Heart left ventricle (tissue), 13 donors: Measurements from ENCODE around the gene ATRNL1.

Experiments
- CTCF ChIP-seq, 12 donors: fragments of 200-600 bp; sonication (generic) in 4 of 12; IDR thresholded peaks; one replicate each; pipeline versions ENCODE4 v1.5.0 to v1.8.0; 2018 to 2022; ENCODE audit warnings: antibody characterized with exemption in 12 of 12, mild to moderate bottlenecking in 5 of 12
- POLR2A ChIP-seq, 2 donors: fragments of 450-650 bp; IDR thresholded peaks; one replicate each; pipeline ENCODE4 v1.6.1; 2017; ENCODE audit warnings: antibody characterized with exemption in 2 of 2, mild to moderate bottlenecking in 2 of 2, moderate library complexity in 2 of 2
- donor health status: ischemic (EF 13 %, LVEDD 7.1; RV severe dilation, severe dysfunction).
- donor health status: DM: no; HTN: yes; CAD: no.
- donor health status: DM: no; HTN: no; CAD: no.
- donor health status: ischemic (EF 25% LVEDD 6.9; RV normal size, moderate dysfunction).
- donor health status: ischemic (EF 25% LVEDD 5.7; RV mildly dilated, moderate dysfunction).
- donor health status: ischemic (EF 35%, LVEDD 5.7; RV mildly dilated, moderate dysfunction).
- donor health status: nonischemic (EF 11% LVEDD 7.7; RV severe dilation, severe dysfunction).
- donor health status: DM: yes; HTN: yes; CAD: no.
- donor health status: PGD.
- donor health status: ischemic (EF 29% LVEDD 5.4; RV normal size, mild dysfunction).
- donor health status: nonischemic (EF 23%, LVEDD 6.1; RV moderate dilation, normal function).

- TF ChIP-seq CTCF (IDR thresholded peaks at IDR 0.05), result no peak
- no peak for TF ChIP-seq POLR2A (IDR thresholded peaks at IDR 0.05)
These were observed 767.3 kb downstream of the ATRNL1 start for GRCh38 chr10:115860182-115861107.
